ENCODE data around the gene ZBTB24. TPM values are rescaled to one million over a fixed set of nuclear protein-coding genes. Genes with fewer than 3 reads are reported as not detected.
A peak's percentile ranks its signal among the peaks of the same experiment; 100 is the strongest.

ZBTB24 gene
- total RNA-seq, 1 donor from 2014 or later: 2.6 TPM

DNA sequence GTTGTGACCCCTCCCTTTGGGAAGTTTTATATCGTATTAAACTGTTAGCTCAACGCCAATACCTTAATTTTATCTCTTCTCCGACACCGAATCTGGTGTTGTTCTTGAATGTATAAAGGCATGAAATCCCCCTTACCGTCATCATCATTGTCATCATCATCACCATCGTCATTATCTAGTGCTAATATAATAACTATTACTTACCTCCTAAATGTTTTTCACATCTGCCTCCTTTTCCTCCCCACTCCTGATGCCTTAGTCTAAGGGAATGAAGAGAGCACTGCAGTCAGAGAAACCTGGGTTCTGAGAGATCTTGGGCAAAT is 677 bp upstream of the ZBTB24 start:
- H3K4me1 ChIP-seq: peaks cover 49% of the 10 kb centered on the region
- no peaks in the 10 kb centered on the region for H3K9me3 ChIP-seq (replicated peaks)
- DNase-seq: no peak
- intact Hi-C loops (cut with micrococcal nuclease): no loop called here
- no peaks in the 10 kb centered on the region for H3K27me3 ChIP-seq (ENCODE audit: low read depth)
- peaks cover 16% of the 10 kb centered on the region for H3K36me3 ChIP-seq
- H3K4me3 ChIP-seq: peak overlapping the region; percentile 100
- TF ChIP-seq CTCF (IDR thresholded peaks at IDR 0.05; ENCODE audit: borderline replicate concordance): no peak
- H3K27ac ChIP-seq (replicated peaks): peak overlapping the region; percentile 87

GRCh38 chr6:109480993-109481480 is 2.0 kb downstream of the ZBTB24 start:
- H3K36me3 ChIP-seq: peaks cover 26% of the 10 kb centered on the region
- peak overlapping the region; percentile 100 for H3K4me3 ChIP-seq
- H3K9me3 ChIP-seq (replicated peaks): no peaks in the 10 kb centered on the region
- H3K27ac ChIP-seq (replicated peaks): no peak overlapping the region
- DNase-seq: no peak
- H3K27me3 ChIP-seq (ENCODE audit: low read depth): no peaks in the 10 kb centered on the region
- peaks cover 66% of the 10 kb centered on the region for H3K4me1 ChIP-seq
- no peak for TF ChIP-seq CTCF (IDR thresholded peaks at IDR 0.05; ENCODE audit: borderline replicate concordance)
- intact Hi-C loops (cut with micrococcal nuclease): no loop called here

DNA sequence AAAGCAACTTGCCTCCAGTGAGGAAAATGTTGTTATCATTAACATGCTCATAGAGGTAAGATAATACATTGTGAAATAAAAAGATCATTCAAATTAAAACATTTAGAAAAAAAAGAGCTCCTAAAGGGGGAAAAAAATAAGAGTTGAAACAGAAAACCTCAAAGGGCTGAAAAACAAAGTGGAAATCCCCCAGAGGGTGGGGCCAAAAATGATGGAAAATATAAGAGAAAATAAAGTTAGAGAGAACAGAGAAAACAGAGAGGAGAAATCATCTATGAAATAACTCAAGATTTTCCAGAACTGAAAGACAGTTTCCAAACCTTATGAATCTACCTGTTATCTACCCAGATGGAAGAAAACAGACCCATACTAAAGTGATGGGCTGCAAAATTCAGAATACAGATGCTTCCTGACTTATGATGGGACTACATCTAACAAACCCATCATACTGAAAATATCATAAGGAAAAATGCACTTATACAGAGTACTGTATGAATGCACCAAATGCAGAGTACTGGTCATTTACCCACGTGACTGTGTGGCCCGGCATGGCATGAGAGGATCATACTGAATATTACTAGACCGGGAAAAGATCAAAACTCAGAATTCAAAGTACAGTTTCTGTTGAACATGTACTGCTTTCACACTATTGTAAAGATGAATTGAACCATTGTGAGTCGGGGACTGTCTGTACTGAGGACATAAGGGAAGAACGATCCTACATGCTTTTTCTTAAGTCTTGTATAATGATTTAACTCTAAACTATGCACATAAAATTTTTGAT is 4.0 kb downstream of the ZBTB24 start:
- Histone ChIP-seq H3K27ac (replicated peaks) (no peak overlapping the region), H3K4me3 (peak overlapping the region; percentile 7), H3K36me3 (peaks cover 45% of the 10 kb centered on the region), H3K4me1 (peaks cover 71% of the 10 kb centered on the region), H3K9me3 (replicated peaks) (no peaks in the 10 kb centered on the region), H3K27me3 (ENCODE audit: low read depth) (no peaks in the 10 kb centered on the region)
- intact Hi-C loops (cut with micrococcal nuclease): no loop called here
- no peak for DNase-seq
- no peak for TF ChIP-seq CTCF (IDR thresholded peaks at IDR 0.05; ENCODE audit: borderline replicate concordance)

GRCh38 chr6:109478222-109478805 is 4.7 kb downstream of the ZBTB24 start:
- H3K27ac ChIP-seq (replicated peaks): no peak overlapping the region
- H3K36me3 ChIP-seq: peaks cover 52% of the 10 kb centered on the region
- intact Hi-C loops (cut with micrococcal nuclease): no loop called here
- H3K27me3 ChIP-seq (ENCODE audit: low read depth): no peaks in the 10 kb centered on the region
- H3K4me1 ChIP-seq: peaks cover 66% of the 10 kb centered on the region
- H3K4me3 ChIP-seq: no peak overlapping the region
- DNase-seq: no peak
- no peaks in the 10 kb centered on the region for H3K9me3 ChIP-seq (replicated peaks)
- no peak for TF ChIP-seq CTCF (IDR thresholded peaks at IDR 0.05; ENCODE audit: borderline replicate concordance)

DNA sequence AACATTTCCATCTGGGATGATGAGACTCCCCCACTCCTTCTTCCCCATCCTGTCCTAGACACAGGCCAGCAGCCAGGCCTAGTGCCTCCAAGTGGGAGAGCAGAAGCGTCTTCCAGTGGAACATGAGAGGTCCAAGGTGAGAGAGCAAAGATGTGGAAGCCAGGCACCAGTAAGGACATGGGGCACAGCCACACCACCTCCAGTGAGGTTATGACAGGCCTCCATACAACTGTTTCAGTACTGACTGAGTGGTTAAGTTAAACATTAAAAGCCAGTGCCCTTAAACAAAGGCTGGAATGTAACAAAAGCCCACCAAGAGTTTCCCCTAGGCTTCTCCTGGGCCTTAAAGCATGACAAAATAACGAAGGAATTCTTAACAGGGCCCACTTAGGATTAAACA is 5.3 kb downstream of the ZBTB24 start:
- no peak overlapping the region for H3K27ac ChIP-seq (replicated peaks)
- H3K4me3 ChIP-seq: no peak overlapping the region
- H3K36me3 ChIP-seq: peaks cover 58% of the 10 kb centered on the region
- intact Hi-C loops (cut with micrococcal nuclease): no loop called here
- peaks cover 63% of the 10 kb centered on the region for H3K4me1 ChIP-seq
- H3K27me3 ChIP-seq (ENCODE audit: low read depth): no peaks in the 10 kb centered on the region
- no peak for TF ChIP-seq CTCF (IDR thresholded peaks at IDR 0.05; ENCODE audit: borderline replicate concordance)
- DNase-seq: no peak
- H3K9me3 ChIP-seq (replicated peaks): no peaks in the 10 kb centered on the region

Data from left ventricle myocardium inferior (tissue), 1 donor.